K562 (cell line): ENCODE measurements around the gene TEDDM1. TPM values are rescaled to one million over a fixed set of nuclear protein-coding genes. Genes with fewer than 3 reads are reported as not detected.
A peak's percentile ranks its signal among the peaks of the same experiment; 100 is the strongest.

Experiments
- CBFA2T2 ChIP-seq: fragments of 450-650 bp; conservative IDR thresholded peaks from 2 replicates; pipeline ENCODE4 v1.6.1; 2017; ENCODE audit warnings: mild to moderate bottlenecking
- HDAC3 ChIP-seq: fragments of 450-650 bp; IDR thresholded peaks from 2 replicates; pipeline ENCODE4 v1.6.1; 2018; ENCODE audit warnings: borderline replicate concordance, mild to moderate bottlenecking, moderate library complexity; ENCODE audit not compliant: partially characterized antibody
- HNRNPUL1 ChIP-seq: fragments of 200-400 bp; formaldehyde crosslinking; IDR thresholded peaks from 2 replicates; pipeline ENCODE4 v1.6.1; 2017; ENCODE audit warnings: low read length
- POLR2G ChIP-seq: fragments of 200-400 bp; formaldehyde crosslinking; IDR thresholded peaks from 2 replicates; pipeline ENCODE4 v1.6.1; 2017; ENCODE audit warnings: low read depth, mild to moderate bottlenecking, antibody characterized with exemption, low read length, moderate library complexity
- RBFOX2 ChIP-seq: fragments of 200-400 bp; formaldehyde crosslinking; IDR thresholded peaks from 2 replicates; pipeline ENCODE4 v1.6.1; 2017; ENCODE audit warnings: low read depth, mild to moderate bottlenecking, low read length, moderate library complexity
- RBM22 ChIP-seq: fragments of 200-400 bp; formaldehyde crosslinking; IDR thresholded peaks from 2 replicates; pipeline ENCODE4 v1.6.1; 2018; ENCODE audit warnings: low read length, low read depth; ENCODE audit not compliant: poor library complexity, severe bottlenecking
- ZBTB33 ChIP-seq: sonication (generic); formaldehyde crosslinking; IDR thresholded peaks from 2 replicates; pipeline ENCODE4 v1.8.1; 2023; ENCODE audit warnings: mild to moderate bottlenecking, missing genetic modification reagents
- ZNF561 ChIP-seq: fragments of 450-650 bp; formaldehyde crosslinking; conservative IDR thresholded peaks from 2 replicates; pipeline ENCODE4 v1.4.0; 2020; ENCODE audit warnings: mild to moderate bottlenecking, moderate library complexity
- polyA plus RNA-seq, 8 experiments: library from polyadenylated mRNA; depleted of rRNA in 4 of 8; stranded (reverse) in 5 of 8; unstranded in 3 of 8; fragments of >200 nt; fragmentation: Nextera tagmentation in 2 of 8; fragmentation: Illumina TruSeq in 1 of 8; extraction: Ambion mirVana in 2 of 8; extraction: Trizol in 1 of 8; gene quantifications; 2 replicates each; pipeline versions ENCODE4 v1.2.1 to v1.2.3, GENCODE V29; 2011 to 2014; ENCODE audit warnings: inconsistent platforms in 1 of 8, missing spikeins in 1 of 8
- total RNA-seq, 7 experiments: library from RNA; depleted of rRNA in 6 of 7; stranded (reverse); fragments of >200 nt in 6 of 7; fragmentation: Illumina TruSeq in 2 of 7; extraction: Trizol in 2 of 7; gene quantifications; 2 replicates each; pipeline versions ENCODE4 v1.2.1 to v1.2.3, GENCODE V29; 2011 to 2021; ENCODE audit warnings: low replicate concordance in 1 of 7
- TF ChIP-seq, protein P1 (sequence below), 2 experiments: IDR thresholded peaks; 2 replicates each; pipeline ENCODE4 v1.6.1; 2012; ENCODE audit warnings: improper control_type of control experiment in 2 of 2, low read depth in 2 of 2, low read length in 2 of 2, borderline replicate concordance in 1 of 2
- TF ChIP-seq, protein P2 (sequence below), 3 experiments: IDR thresholded peaks in 2 of 3; conservative IDR thresholded peaks in 1 of 3; 2 replicates each; pipeline ENCODE4 v1.5.1; 2011 to 2012; ENCODE audit warnings: low read length in 3 of 3, mild to moderate bottlenecking in 3 of 3, control low read depth in 2 of 3, improper control_type of control experiment in 1 of 3, inconsistent platforms in 1 of 3, low read depth in 1 of 3, mixed read lengths in 1 of 3, moderate library complexity in 1 of 3; ENCODE audit not compliant: insufficient read depth in 2 of 3

Gene TEDDM1
- total and polyA plus RNA-seq, 9 of the 15 experiments (the other 6 are each of a cell fraction or from before 2014, with no cell fraction given), result not detected

DNA sequence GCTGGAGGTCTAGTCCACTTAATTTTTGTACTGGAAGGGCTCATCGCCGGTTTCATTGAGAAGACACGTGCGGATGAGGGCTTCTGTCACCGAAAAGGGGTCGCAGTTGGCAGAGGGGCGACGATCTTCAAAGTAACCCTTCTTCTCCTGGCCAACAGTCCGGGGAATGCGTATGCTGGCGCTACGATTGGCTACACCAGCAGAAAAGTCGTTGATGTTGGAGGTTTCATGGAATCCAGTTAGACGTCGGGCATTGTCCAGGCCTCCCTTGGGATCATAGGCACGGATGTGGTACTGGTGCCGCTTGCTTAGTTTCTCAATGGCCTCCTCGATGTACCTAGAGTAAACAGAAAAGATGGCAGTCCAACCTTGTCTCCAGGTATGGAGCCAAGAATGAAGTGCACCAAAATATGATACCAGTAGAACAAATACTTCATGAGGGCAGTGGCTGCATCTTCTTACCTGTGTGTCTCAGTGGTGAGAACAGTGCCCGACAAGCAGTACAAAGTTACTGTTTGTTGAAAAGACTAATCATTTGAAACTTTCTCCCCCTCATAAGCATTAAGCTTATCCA, 16.0 kb downstream of the TEDDM1 start (continued):
- no peak for TF ChIP-seq CBFA2T2
- no peak for TF ChIP-seq HNRNPUL1
- TF ChIP-seq POLR2G, result no peak
- TF ChIP-seq ZBTB33, result peak; percentile 39; the same call in 1 of the 2 replicates
- TF ChIP-seq, protein P1, sequence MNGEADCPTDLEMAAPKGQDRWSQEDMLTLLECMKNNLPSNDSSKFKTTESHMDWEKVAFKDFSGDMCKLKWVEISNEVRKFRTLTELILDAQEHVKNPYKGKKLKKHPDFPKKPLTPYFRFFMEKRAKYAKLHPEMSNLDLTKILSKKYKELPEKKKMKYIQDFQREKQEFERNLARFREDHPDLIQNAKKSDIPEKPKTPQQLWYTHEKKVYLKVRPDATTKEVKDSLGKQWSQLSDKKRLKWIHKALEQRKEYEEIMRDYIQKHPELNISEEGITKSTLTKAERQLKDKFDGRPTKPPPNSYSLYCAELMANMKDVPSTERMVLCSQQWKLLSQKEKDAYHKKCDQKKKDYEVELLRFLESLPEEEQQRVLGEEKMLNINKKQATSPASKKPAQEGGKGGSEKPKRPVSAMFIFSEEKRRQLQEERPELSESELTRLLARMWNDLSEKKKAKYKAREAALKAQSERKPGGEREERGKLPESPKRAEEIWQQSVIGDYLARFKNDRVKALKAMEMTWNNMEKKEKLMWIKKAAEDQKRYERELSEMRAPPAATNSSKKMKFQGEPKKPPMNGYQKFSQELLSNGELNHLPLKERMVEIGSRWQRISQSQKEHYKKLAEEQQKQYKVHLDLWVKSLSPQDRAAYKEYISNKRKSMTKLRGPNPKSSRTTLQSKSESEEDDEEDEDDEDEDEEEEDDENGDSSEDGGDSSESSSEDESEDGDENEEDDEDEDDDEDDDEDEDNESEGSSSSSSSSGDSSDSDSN (IDR thresholded peaks at IDR 0.05; ENCODE audit: borderline replicate concordance in 1 of 2, low read depth in 2 of 2, low read length in 2 of 2), result no peak
- no peak for TF ChIP-seq ZNF561 (CRISPR knock-in tag)
- peak; percentile 53 for TF ChIP-seq RBFOX2
- TF ChIP-seq, protein P2, sequence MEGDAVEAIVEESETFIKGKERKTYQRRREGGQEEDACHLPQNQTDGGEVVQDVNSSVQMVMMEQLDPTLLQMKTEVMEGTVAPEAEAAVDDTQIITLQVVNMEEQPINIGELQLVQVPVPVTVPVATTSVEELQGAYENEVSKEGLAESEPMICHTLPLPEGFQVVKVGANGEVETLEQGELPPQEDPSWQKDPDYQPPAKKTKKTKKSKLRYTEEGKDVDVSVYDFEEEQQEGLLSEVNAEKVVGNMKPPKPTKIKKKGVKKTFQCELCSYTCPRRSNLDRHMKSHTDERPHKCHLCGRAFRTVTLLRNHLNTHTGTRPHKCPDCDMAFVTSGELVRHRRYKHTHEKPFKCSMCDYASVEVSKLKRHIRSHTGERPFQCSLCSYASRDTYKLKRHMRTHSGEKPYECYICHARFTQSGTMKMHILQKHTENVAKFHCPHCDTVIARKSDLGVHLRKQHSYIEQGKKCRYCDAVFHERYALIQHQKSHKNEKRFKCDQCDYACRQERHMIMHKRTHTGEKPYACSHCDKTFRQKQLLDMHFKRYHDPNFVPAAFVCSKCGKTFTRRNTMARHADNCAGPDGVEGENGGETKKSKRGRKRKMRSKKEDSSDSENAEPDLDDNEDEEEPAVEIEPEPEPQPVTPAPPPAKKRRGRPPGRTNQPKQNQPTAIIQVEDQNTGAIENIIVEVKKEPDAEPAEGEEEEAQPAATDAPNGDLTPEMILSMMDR (IDR thresholded peaks at IDR 0.05 in 2 of 3, conservative IDR thresholded peaks at IDR 0.05 in 1 of 3; ENCODE audit: insufficient read depth in 2 of 3, low read depth in 1 of 3, low read length in 3 of 3), result no peak
- TF ChIP-seq RBM22, result peak; percentile 66
- no peak for TF ChIP-seq HDAC3
- TF ChIP-seq, all 486 proteins: peak for 4
